ENCODE data around the gene PPP1R2C. TPM values are rescaled to one million over a fixed set of nuclear protein-coding genes. Genes with fewer than 3 reads are reported as not detected.

Gene PPP1R2C
- total and polyA plus RNA-seq, 2 experiments from 2014 or later: not detected

GRCh38 chrX:42748067-42748850 is 29.7 kb downstream of the PPP1R2C start (continued):
- no peak for TF ChIP-seq ZNF462 (CRISPR knock-in tag; IDR thresholded peaks at IDR 0.05)

- Mint-ChIP-seq H3K27ac (no peak overlapping the region), H3K36me3 (ENCODE audit: low read depth) (no peaks in the 10 kb centered on the region; the same call in 2 of the 3 replicates), H3K27me3 (ENCODE audit: insufficient read depth, low read depth, poor library complexity) (no peaks in the 10 kb centered on the region), H3K4me1 (peaks cover 3% of the 10 kb centered on the region; the same call in 2 of the 3 replicates), H3K4me3 (no peak overlapping the region), H3K9me3 (peaks cover 3% of the 10 kb centered on the region; the same call in 2 of the 3 replicates)
- Histone ChIP-seq H3K9me2 (ENCODE audit: insufficient read depth) (0 out of 2 replicates have a peak, but pooled peaks cover 5% of the 10 kb centered on the region), H4K20me1 (replicated peaks; ENCODE audit: insufficient read depth) (no peaks in the 10 kb centered on the region), H3K79me2 (replicated peaks; ENCODE audit: insufficient read depth) (no peaks in the 10 kb centered on the region), H2AFZ (no peak overlapping the region), H3K36me3 (ENCODE audit: insufficient read depth) (no peaks in the 10 kb centered on the region), H3K27ac (ENCODE audit: low read depth) (no peak overlapping the region), H3F3A (replicated peaks; ENCODE audit: low read depth) (no peaks in the 10 kb centered on the region), H3K4me1 (ENCODE audit: insufficient read depth) (no peaks in the 10 kb centered on the region), H3K4me2 (no peak overlapping the region), H3K27me3 (ENCODE audit: insufficient read depth) (no peaks in the 10 kb centered on the region), H3K4me3 (no peak overlapping the region)
- no peak for TF ChIP-seq NANOG (IDR thresholded peaks at IDR 0.05; ENCODE audit: borderline replicate concordance)
- TF ChIP-seq JUNB (IDR thresholded peaks at IDR 0.05; ENCODE audit: unreplicated experiment): no peak
- ATAC-seq (no peak), DNase-seq (ENCODE audit: low spot score) (no peak)
Observed at GRCh38 chrX:42746606-42747005, 31.4 kb downstream of the PPP1R2C start.
